ENCODE data around the gene TULP3.
A peak's percentile ranks its signal among the peaks of the same experiment; 100 is the strongest.

TULP3 gene

GRCh38 chr12:2890388-2891239, at the start of gene TULP3:
Gene TULP3, plus strand, starts transcription at chr12:2890891. Its CDS starts 57 bp downstream, at chr12:2890948.
- no peak; the same call in 1 of the 2 replicates for TF ChIP-seq CTCF (IDR thresholded peaks at IDR 0.05; ENCODE audit: low read depth, low read length)
- H3K4me3 ChIP-seq (ENCODE audit: low read depth, low read length) = peak within 1 kb of the TSS; percentile 93

GRCh38 chr12:2841056-2841650, 49.5 kb upstream of the TULP3 start:
- no peak overlapping the region for H3K4me3 ChIP-seq (ENCODE audit: low read depth, low read length)
- TF ChIP-seq CTCF (IDR thresholded peaks at IDR 0.05; ENCODE audit: low read depth, low read length) = no peak

- no peak overlapping the region for H3K4me3 ChIP-seq (ENCODE audit: low read depth, low read length)
- TF ChIP-seq CTCF (IDR thresholded peaks at IDR 0.05; ENCODE audit: low read depth, low read length) = no peak
Measured at GRCh38 chr12:2842948-2843347, 47.7 kb upstream of the TULP3 start.

GRCh38 chr12:2844786-2845185, 45.9 kb upstream of the TULP3 start:
- H3K4me3 ChIP-seq (ENCODE audit: low read depth, low read length) = no peak overlapping the region

GRCh38 chr12:2845280-2845679, 45.4 kb upstream of the TULP3 start:
- TF ChIP-seq CTCF (IDR thresholded peaks at IDR 0.05; ENCODE audit: low read depth, low read length) = no peak
- H3K4me3 ChIP-seq (ENCODE audit: low read depth, low read length) = no peak overlapping the region

More at GRCh38 chr12:2844786-2845185, 45.9 kb upstream of the TULP3 start:
- TF ChIP-seq CTCF (IDR thresholded peaks at IDR 0.05; ENCODE audit: low read depth, low read length) = no peak

- no peak for TF ChIP-seq CTCF (IDR thresholded peaks at IDR 0.05; ENCODE audit: low read depth, low read length)
- no peak overlapping the region for H3K4me3 ChIP-seq (ENCODE audit: low read depth, low read length)
Measured at GRCh38 chr12:2851931-2852330, 38.8 kb upstream of the TULP3 start.

- H3K4me3 ChIP-seq (ENCODE audit: low read depth, low read length) = no peak overlapping the region
- TF ChIP-seq CTCF (IDR thresholded peaks at IDR 0.05; ENCODE audit: low read depth, low read length) = peak; percentile 93
Measured at GRCh38 chr12:2853626-2854025, 37.1 kb upstream of the TULP3 start.
